GM12878 (cell line): Measurements from ENCODE around the gene CKS1B. TPM values are rescaled to one million over a fixed set of nuclear protein-coding genes. Genes with fewer than 3 reads are reported as not detected.

ENCODE experiments used
- ATF7 ChIP-seq: fragments of 450-650 bp; IDR thresholded peaks from 2 replicates; pipeline ENCODE4 v1.6.1; 2016; ENCODE audit warnings: low read depth, mild to moderate bottlenecking
- CHD4 ChIP-seq: fragments of 200-600 bp; sonication (generic); IDR thresholded peaks from 2 replicates; pipeline ENCODE4 v1.6.1; 2016; ENCODE audit warnings: mild to moderate bottlenecking
- EGR1 ChIP-seq, 2 experiments: IDR thresholded peaks; 1 replicate in 1 of 2; 2 replicates in 1 of 2; pipeline ENCODE4 v1.6.1; 2011 to 2012; ENCODE audit warnings: low read depth in 2 of 2, low read length in 2 of 2, borderline replicate concordance in 1 of 2, mild to moderate bottlenecking in 1 of 2, moderate library complexity in 1 of 2
- ESRRA ChIP-seq: IDR thresholded peaks from 2 replicates; pipeline ENCODE4 v1.6.1; 2012; ENCODE audit warnings: mild to moderate bottlenecking, low read length, improper control_type of control experiment
- FOXM1 ChIP-seq: IDR thresholded peaks from 2 replicates; pipeline ENCODE4 v1.6.1; 2012; ENCODE audit warnings: low read depth, mild to moderate bottlenecking, inconsistent platforms, low read length, moderate library complexity
- HDAC6 ChIP-seq: fragments of 200-600 bp; sonication (generic); IDR thresholded peaks from one replicate; pipeline ENCODE4 v1.8.0; 2017; ENCODE audit warnings: antibody characterized with exemption; ENCODE audit not compliant: unreplicated experiment
- HDGF ChIP-seq: fragments of 450-650 bp; IDR thresholded peaks from 2 replicates; pipeline ENCODE4 v1.6.1; 2016; ENCODE audit warnings: antibody characterized with exemption
- MEF2A ChIP-seq: IDR thresholded peaks from 2 replicates; pipeline ENCODE4 v1.6.1; 2011; ENCODE audit warnings: low read depth, mild to moderate bottlenecking, low read length, moderate library complexity; ENCODE audit not compliant: insufficient read depth
- PAX5 ChIP-seq: IDR thresholded peaks from 2 replicates; pipeline ENCODE4 v1.6.1; 2011; ENCODE audit warnings: low read depth, low read length, borderline replicate concordance
- RAD51 ChIP-seq: fragments of 450-650 bp; IDR thresholded peaks from 2 replicates; pipeline ENCODE4 v1.6.1; 2016; ENCODE audit warnings: moderate library complexity, mild to moderate bottlenecking, inconsistent platforms
- RB1 ChIP-seq: fragments of 450-650 bp; formaldehyde crosslinking; IDR thresholded peaks from 2 replicates; pipeline ENCODE4 v1.6.1; 2017; ENCODE audit warnings: mild to moderate bottlenecking, borderline replicate concordance
- RCOR1 ChIP-seq: conservative IDR thresholded peaks from 2 replicates; pipeline ENCODE4 v1.6.1; 2012; ENCODE audit warnings: low read depth, low read length, improper control_type of control experiment
- RELA ChIP-seq: fragments of 450-650 bp; IDR thresholded peaks from 2 replicates; pipeline ENCODE4 v1.8.0; 2014; ENCODE audit warnings: borderline replicate concordance; ENCODE audit not compliant: partially characterized antibody
- SIN3A ChIP-seq: IDR thresholded peaks from 2 replicates; pipeline ENCODE4 v1.6.1; 2012; ENCODE audit warnings: low read depth, low read length, improper control_type of control experiment
- SRF ChIP-seq, 2 experiments: IDR thresholded peaks; 2 replicates each; pipeline ENCODE4 v1.6.1; 2011; ENCODE audit warnings: low read depth in 2 of 2, low read length in 2 of 2, mild to moderate bottlenecking in 1 of 2, moderate library complexity in 1 of 2
- ZBED1 ChIP-seq: IDR thresholded peaks from 2 replicates; pipeline ENCODE4 v1.6.1; 2016; ENCODE audit warnings: borderline replicate concordance
- polyA plus RNA-seq, 11 experiments: library from polyadenylated mRNA; depleted of rRNA in 4 of 11; unstranded in 6 of 11; stranded (reverse) in 5 of 11; fragments of >200 nt; fragmentation: Nextera tagmentation in 4 of 11; fragmentation: Illumina TruSeq in 1 of 11; extraction: Ambion mirVana in 4 of 11; extraction: Trizol in 1 of 11; gene quantifications; 1 replicate in 1 of 11; 2 replicates in 10 of 11; pipeline versions ENCODE4 v1.2.1 to v1.2.3, GENCODE V29; 2011 to 2016; ENCODE audit warnings: inconsistent platforms in 2 of 11, missing spikeins in 2 of 11, low read depth in 1 of 11
- total RNA-seq, 4 experiments: library from RNA; depleted of rRNA in 3 of 4; stranded (reverse); fragments of >200 nt in 3 of 4; fragmentation: Illumina TruSeq in 1 of 4; extraction: Trizol in 1 of 4; gene quantifications; 2 replicates each; pipeline versions ENCODE4 v1.2.1 to v1.2.3, GENCODE V29; 2013 to 2021
- TF ChIP-seq, protein P1 (sequence below): fragments of 450-650 bp; IDR thresholded peaks from 2 replicates; pipeline ENCODE4 v1.6.1; 2016; ENCODE audit warnings: mild to moderate bottlenecking
- TF ChIP-seq, protein P2 (sequence below): IDR thresholded peaks from 2 replicates; pipeline ENCODE4 v1.6.1; 2012; ENCODE audit warnings: improper control_type of control experiment, low read depth, low read length; ENCODE audit not compliant: insufficient replicate concordance
- TF ChIP-seq, protein P3 (sequence below): IDR thresholded peaks from 2 replicates; pipeline ENCODE4 v1.6.1; 2011; ENCODE audit warnings: low read depth, mild to moderate bottlenecking, low read length, moderate library complexity, borderline replicate concordance; ENCODE audit errors: extremely low read depth

Gene CKS1B
- total and polyA plus RNA-seq, 10 of the 15 experiments (the other 5 are each of a cell fraction or from before 2014, with no cell fraction given), result 125 to 608 (median 364) TPM

DNA sequence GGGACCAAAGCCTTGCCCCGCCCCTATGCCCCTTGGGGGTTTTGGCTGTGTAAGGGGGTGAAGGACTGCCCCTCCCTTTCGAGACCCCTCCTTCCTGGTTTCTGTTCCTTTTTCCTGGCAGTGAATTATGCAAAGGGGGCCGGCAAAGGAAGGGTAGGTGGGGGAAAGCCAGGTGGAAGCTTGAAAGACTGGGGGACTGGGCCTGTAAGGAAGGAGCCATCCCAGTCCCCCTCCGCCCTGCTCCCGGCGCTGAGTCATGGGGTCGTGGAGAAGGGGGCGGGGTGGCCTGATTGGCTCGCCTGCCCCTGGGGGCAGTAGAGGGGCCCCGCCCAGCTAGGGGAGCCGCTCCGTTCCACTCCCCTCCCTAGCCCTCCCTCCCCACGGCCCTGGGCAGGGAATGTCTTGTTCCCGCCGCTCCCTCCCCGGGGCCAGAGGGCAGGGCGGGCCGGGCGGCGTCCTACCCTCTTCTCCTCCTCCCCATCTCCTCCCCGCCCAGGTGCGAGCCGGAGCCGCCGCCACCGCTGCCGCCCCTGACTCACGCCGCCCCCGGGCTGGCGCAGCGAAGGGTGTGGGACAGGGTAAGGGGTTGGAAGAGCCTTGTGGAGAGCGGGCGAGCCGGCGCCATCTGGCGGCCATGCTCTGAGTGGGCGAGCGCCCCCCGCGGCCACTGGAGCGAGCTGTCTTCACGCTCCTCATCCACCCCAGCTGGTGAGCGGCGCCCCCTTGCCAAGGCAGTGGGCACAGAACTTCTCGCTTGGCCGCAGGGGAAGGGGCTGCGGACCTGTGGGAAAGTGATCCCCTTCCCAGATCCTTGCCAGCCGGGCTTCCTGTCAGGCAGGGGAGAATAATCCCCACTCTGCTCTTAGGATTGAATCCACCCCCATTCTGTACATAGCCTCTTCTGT, 42.8 kb downstream of the CKS1B start (continued):
- TF ChIP-seq SRF (IDR thresholded peaks at IDR 0.05; ENCODE audit: low read depth in 2 of 2, low read length in 2 of 2) (peak in 1 of 2 experiments; percentile 29; a peak in 1 of 4 replicates), RB1 (peak; percentile 79; the same call in 1 of the 2 replicates), ESRRA (peak; percentile 31; the same call in 1 of the 2 replicates), PAX5 (peak; percentile 46; the same call in 1 of the 2 replicates), ATF7 (no peak), RELA (peak; percentile 83), FOXM1 (no peak), HDGF (peak; percentile 86), CHD4 (no peak), RAD51 (no peak), HDAC6 (no peak), RCOR1 (no peak), ZBED1 (no peak), MEF2A (0 out of 2 replicates have a peak, but pooled peaks have one; percentile 46), SIN3A (peak; percentile 65; the same call in 1 of the 2 replicates), EGR1 (IDR thresholded peaks at IDR 0.05; ENCODE audit: borderline replicate concordance in 1 of 2, low read depth in 2 of 2, low read length in 2 of 2) (peak in 1 of 2 experiments; percentile 88; a peak in 2 of 3 replicates)
- TF ChIP-seq, protein P1, sequence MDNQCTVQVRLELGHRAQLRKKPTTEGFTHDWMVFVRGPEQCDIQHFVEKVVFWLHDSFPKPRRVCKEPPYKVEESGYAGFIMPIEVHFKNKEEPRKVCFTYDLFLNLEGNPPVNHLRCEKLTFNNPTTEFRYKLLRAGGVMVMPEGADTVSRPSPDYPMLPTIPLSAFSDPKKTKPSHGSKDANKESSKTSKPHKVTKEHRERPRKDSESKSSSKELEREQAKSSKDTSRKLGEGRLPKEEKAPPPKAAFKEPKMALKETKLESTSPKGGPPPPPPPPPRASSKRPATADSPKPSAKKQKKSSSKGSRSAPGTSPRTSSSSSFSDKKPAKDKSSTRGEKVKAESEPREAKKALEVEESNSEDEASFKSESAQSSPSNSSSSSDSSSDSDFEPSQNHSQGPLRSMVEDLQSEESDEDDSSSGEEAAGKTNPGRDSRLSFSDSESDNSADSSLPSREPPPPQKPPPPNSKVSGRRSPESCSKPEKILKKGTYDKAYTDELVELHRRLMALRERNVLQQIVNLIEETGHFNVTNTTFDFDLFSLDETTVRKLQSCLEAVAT, result no peak; the same call in 1 of the 2 replicates
- TF ChIP-seq, protein P2, sequence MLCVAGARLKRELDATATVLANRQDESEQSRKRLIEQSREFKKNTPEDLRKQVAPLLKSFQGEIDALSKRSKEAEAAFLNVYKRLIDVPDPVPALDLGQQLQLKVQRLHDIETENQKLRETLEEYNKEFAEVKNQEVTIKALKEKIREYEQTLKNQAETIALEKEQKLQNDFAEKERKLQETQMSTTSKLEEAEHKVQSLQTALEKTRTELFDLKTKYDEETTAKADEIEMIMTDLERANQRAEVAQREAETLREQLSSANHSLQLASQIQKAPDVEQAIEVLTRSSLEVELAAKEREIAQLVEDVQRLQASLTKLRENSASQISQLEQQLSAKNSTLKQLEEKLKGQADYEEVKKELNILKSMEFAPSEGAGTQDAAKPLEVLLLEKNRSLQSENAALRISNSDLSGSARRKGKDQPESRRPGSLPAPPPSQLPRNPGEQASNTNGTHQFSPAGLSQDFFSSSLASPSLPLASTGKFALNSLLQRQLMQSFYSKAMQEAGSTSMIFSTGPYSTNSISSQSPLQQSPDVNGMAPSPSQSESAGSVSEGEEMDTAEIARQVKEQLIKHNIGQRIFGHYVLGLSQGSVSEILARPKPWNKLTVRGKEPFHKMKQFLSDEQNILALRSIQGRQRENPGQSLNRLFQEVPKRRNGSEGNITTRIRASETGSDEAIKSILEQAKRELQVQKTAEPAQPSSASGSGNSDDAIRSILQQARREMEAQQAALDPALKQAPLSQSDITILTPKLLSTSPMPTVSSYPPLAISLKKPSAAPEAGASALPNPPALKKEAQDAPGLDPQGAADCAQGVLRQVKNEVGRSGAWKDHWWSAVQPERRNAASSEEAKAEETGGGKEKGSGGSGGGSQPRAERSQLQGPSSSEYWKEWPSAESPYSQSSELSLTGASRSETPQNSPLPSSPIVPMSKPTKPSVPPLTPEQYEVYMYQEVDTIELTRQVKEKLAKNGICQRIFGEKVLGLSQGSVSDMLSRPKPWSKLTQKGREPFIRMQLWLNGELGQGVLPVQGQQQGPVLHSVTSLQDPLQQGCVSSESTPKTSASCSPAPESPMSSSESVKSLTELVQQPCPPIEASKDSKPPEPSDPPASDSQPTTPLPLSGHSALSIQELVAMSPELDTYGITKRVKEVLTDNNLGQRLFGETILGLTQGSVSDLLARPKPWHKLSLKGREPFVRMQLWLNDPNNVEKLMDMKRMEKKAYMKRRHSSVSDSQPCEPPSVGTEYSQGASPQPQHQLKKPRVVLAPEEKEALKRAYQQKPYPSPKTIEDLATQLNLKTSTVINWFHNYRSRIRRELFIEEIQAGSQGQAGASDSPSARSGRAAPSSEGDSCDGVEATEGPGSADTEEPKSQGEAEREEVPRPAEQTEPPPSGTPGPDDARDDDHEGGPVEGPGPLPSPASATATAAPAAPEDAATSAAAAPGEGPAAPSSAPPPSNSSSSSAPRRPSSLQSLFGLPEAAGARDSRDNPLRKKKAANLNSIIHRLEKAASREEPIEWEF, result no peak
- TF ChIP-seq, protein P3, sequence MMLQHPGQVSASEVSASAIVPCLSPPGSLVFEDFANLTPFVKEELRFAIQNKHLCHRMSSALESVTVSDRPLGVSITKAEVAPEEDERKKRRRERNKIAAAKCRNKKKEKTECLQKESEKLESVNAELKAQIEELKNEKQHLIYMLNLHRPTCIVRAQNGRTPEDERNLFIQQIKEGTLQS, result peak; percentile 60; the same call in 1 of the 2 replicates
